H9 (cell line): Measurements from ENCODE around the gene CYB5B. TPM values are rescaled to one million over a fixed set of nuclear protein-coding genes. Genes with fewer than 3 reads are reported as not detected.

Experiments
- DNase-seq: peaks from one replicate; pipeline ENCODE4 v3.0.0-alpha.2; 2017
- H2AFZ ChIP-seq: one replicate; pipeline ENCODE4 v1.6.1; 2013; ENCODE audit warnings: mild to moderate bottlenecking, low read length, control low read depth, moderate library complexity
- H2AK5ac ChIP-seq: 2 replicates; pipeline ENCODE4 v1.6.1; 2013; ENCODE audit warnings: low read length, control low read depth, mixed read lengths; ENCODE audit not compliant: insufficient read length
- H2BK120ac ChIP-seq: one replicate; pipeline ENCODE4 v1.6.1; 2013; ENCODE audit warnings: low read depth, mild to moderate bottlenecking, low read length, control low read depth, inconsistent platforms; ENCODE audit not compliant: poor library complexity, severe bottlenecking
- H2BK12ac ChIP-seq: 2 replicates; pipeline ENCODE4 v1.6.1; 2013; ENCODE audit warnings: low read length, control low read depth, mixed read lengths, low read depth; ENCODE audit not compliant: insufficient read length
- H2BK15ac ChIP-seq: 2 replicates; pipeline ENCODE4 v1.6.1; 2013; ENCODE audit warnings: low read depth, low read length, control low read depth
- H2BK20ac ChIP-seq: one replicate; pipeline ENCODE4 v1.6.1; 2013; ENCODE audit warnings: low read depth, mild to moderate bottlenecking, low read length, control low read depth, inconsistent platforms; ENCODE audit not compliant: poor library complexity, severe bottlenecking
- H2BK5ac ChIP-seq: 2 replicates; pipeline ENCODE4 v1.6.1; 2013; ENCODE audit warnings: low read length, control low read depth, mixed read lengths; ENCODE audit not compliant: insufficient read length
- H3K14ac ChIP-seq: 2 replicates; pipeline ENCODE4 v1.6.1; 2013; ENCODE audit warnings: low read length, control low read depth; ENCODE audit not compliant: insufficient read depth
- H3K18ac ChIP-seq: 2 replicates; pipeline ENCODE4 v1.6.1; 2013; ENCODE audit warnings: low read depth, mild to moderate bottlenecking, mixed read lengths, low read length, control low read depth; ENCODE audit not compliant: insufficient read length
- H3K23ac ChIP-seq: 2 replicates; pipeline ENCODE4 v1.6.1; 2013; ENCODE audit warnings: low read length, control low read depth, mixed read lengths, low read depth; ENCODE audit not compliant: insufficient read length
- H3K23me2 ChIP-seq: 2 replicates; pipeline ENCODE4 v1.6.1; 2013; ENCODE audit warnings: low read depth, mild to moderate bottlenecking, mixed read lengths, low read length, control low read depth; ENCODE audit not compliant: insufficient read length, poor library complexity, severe bottlenecking
- H3K27ac ChIP-seq: 2 replicates; pipeline ENCODE4 v1.5.1; 2013; ENCODE audit warnings: low read length, control low read depth, mixed read lengths, low read depth; ENCODE audit not compliant: insufficient read length
- H3K27me3 ChIP-seq: 2 replicates; pipeline ENCODE4 v1.6.1; 2013; ENCODE audit warnings: low read length, control low read depth, inconsistent platforms; ENCODE audit not compliant: insufficient read depth
- H3K4ac ChIP-seq: 2 replicates; pipeline ENCODE4 v1.6.1; 2013; ENCODE audit warnings: low read depth, mild to moderate bottlenecking, control low read depth, inconsistent platforms, low read length, moderate library complexity
- H3K4me1 ChIP-seq: 2 replicates; pipeline ENCODE4 v1.6.1; 2013; ENCODE audit warnings: low read length, control low read depth, inconsistent platforms; ENCODE audit not compliant: insufficient read depth
- H3K4me2 ChIP-seq: 2 replicates; pipeline ENCODE4 v1.6.1; 2013; ENCODE audit warnings: low read length, control low read depth, mixed read lengths; ENCODE audit not compliant: insufficient read length, insufficient read depth
- H3K56ac ChIP-seq: 2 replicates; pipeline ENCODE4 v1.6.1; 2013; ENCODE audit warnings: low read depth, mild to moderate bottlenecking, mixed read lengths, low read length, control low read depth; ENCODE audit not compliant: insufficient read length
- H3K79me1 ChIP-seq: 2 replicates; pipeline ENCODE4 v1.6.1; 2013; ENCODE audit warnings: low read depth, mild to moderate bottlenecking, moderate library complexity, low read length, control low read depth, inconsistent platforms; ENCODE audit not compliant: insufficient read depth, poor library complexity, severe bottlenecking
- H3K79me2 ChIP-seq: 2 replicates; pipeline ENCODE4 v1.6.1; 2013; ENCODE audit warnings: low read length, control low read depth, inconsistent platforms; ENCODE audit not compliant: insufficient read depth
- H3K9ac ChIP-seq: 2 replicates; pipeline ENCODE4 v1.6.1; 2013; ENCODE audit warnings: low read length, control low read depth, mixed read lengths; ENCODE audit not compliant: insufficient read length; ENCODE audit errors: extremely low read depth
- H3K9me3 ChIP-seq: one replicate; pipeline ENCODE4 v1.6.1; 2013; ENCODE audit warnings: low read depth, low read length, inconsistent platforms; ENCODE audit not compliant: control insufficient read depth
- H3T11ph ChIP-seq: one replicate; pipeline ENCODE4 v1.6.1; 2013; ENCODE audit warnings: mild to moderate bottlenecking, low read length, control low read depth, inconsistent platforms
- H4K20me1 ChIP-seq: one replicate; pipeline ENCODE4 v1.6.1; 2013; ENCODE audit not compliant: control insufficient read depth, insufficient read length, insufficient read depth
- H4K5ac ChIP-seq: 2 replicates; pipeline ENCODE4 v1.6.1; 2013; ENCODE audit warnings: low read depth, mild to moderate bottlenecking, mixed read lengths, low read length, control low read depth; ENCODE audit not compliant: insufficient read length
- H4K8ac ChIP-seq: replicated peaks from 2 replicates; pipeline ENCODE4 v1.6.1; 2013; ENCODE audit warnings: low read length, control low read depth, mixed read lengths, low read depth; ENCODE audit not compliant: insufficient read length
- H4K91ac ChIP-seq: 2 replicates; pipeline ENCODE4 v1.6.1; 2013; ENCODE audit warnings: low read depth, mild to moderate bottlenecking, moderate library complexity, mixed read lengths, low read length, control low read depth; ENCODE audit not compliant: insufficient read length
- H3K27ac Mint-ChIP-seq, 3 experiments: 2 replicates in 2 of 3; 3 replicates in 1 of 3; pipeline ENCODE4 v1.8.0; 2020 to 2021; ENCODE audit warnings: mixed read lengths in 3 of 3, mild to moderate bottlenecking in 1 of 3, moderate library complexity in 1 of 3
- H3K27me3 Mint-ChIP-seq: 2 replicates; pipeline ENCODE4 v1.8.0; 2021; ENCODE audit warnings: low read depth, mild to moderate bottlenecking, moderate library complexity, mixed read lengths
- H3K36me3 Mint-ChIP-seq, 3 experiments: 2 replicates in 2 of 3; 3 replicates in 1 of 3; pipeline ENCODE4 v1.8.0; 2020 to 2021; ENCODE audit warnings: low read depth in 3 of 3, mixed read lengths in 3 of 3; ENCODE audit not compliant: insufficient read depth in 1 of 3
- H3K4me1 Mint-ChIP-seq, 2 experiments: 2 replicates each; pipeline ENCODE4 v1.8.0; 2020; ENCODE audit warnings: mixed read lengths in 2 of 2
- H3K4me3 Mint-ChIP-seq, 2 experiments: 2 replicates in 1 of 2; 3 replicates in 1 of 2; pipeline ENCODE4 v1.8.0; 2020 to 2021; ENCODE audit warnings: mild to moderate bottlenecking in 2 of 2, mixed read lengths in 2 of 2, moderate library complexity in 1 of 2
- H3K9me3 Mint-ChIP-seq, 2 experiments: 2 replicates in 1 of 2; 3 replicates in 1 of 2; pipeline ENCODE4 v1.8.0; 2020; ENCODE audit warnings: mild to moderate bottlenecking in 2 of 2, mixed read lengths in 2 of 2, moderate library complexity in 1 of 2
- CTCF ChIP-seq: fragments of 200-600 bp; sonication (generic); conservative IDR thresholded peaks from 3 replicates; pipeline ENCODE4 v1.8.0; 2021; ENCODE audit warnings: antibody characterized with exemption, mild to moderate bottlenecking
- WGBS: extraction: QIAGEN DNeasy Blood & Tissue Kit; methylation state at CpG from one replicate; pipeline ENCODE4 v1.1.7; 2013; ENCODE audit warnings: missing lambda C conversion rate, low lambda C conversion rate, mixed read lengths; ENCODE audit not compliant: insufficient read length; ENCODE audit errors: extremely low coverage; 5-methylcytosine and 5-hydroxymethylcytosine counted together
- total RNA-seq: library from RNA; stranded (reverse); gene quantifications from 2 replicates; pipeline ENCODE4 v1.2.1, GENCODE V29; 2021

CYB5B gene
- total RNA-seq, 1 experiment from 2014 or later = 126 TPM

GRCh38 chr16:69486272-69486671 is 61.9 kb downstream of the CYB5B start:
- Histone ChIP-seq H3K79me2 (no peaks in the 10 kb centered on the region), H2BK15ac (no peak overlapping the region), H3K79me1 (no peaks in the 10 kb centered on the region), H2BK5ac (no peak overlapping the region), H3K56ac (no peak overlapping the region), H2AFZ (no peak overlapping the region), H4K20me1 (no peaks in the 10 kb centered on the region), H2AK5ac (no peak overlapping the region), H3T11ph (no peak overlapping the region), H4K5ac (no peak overlapping the region), H4K91ac (no peak overlapping the region), H3K18ac (no peak overlapping the region), H3K14ac (no peak overlapping the region), H3K9ac (no peak overlapping the region), H2BK20ac (no peak overlapping the region), H3K27me3 (no peaks in the 10 kb centered on the region), H3K23me2 (no peaks in the 10 kb centered on the region), H4K8ac (no peak overlapping the region), H3K23ac (no peak overlapping the region), H3K27ac (no peak overlapping the region), H2BK120ac (no peak overlapping the region), H3K4me2 (no peak overlapping the region), H3K9me3 (no peaks in the 10 kb centered on the region), H3K4ac (no peak overlapping the region), H2BK12ac (no peak overlapping the region), H3K4me1 (no peaks in the 10 kb centered on the region)
- no peak for DNase-seq
- Mint-ChIP-seq H3K27me3 (no peaks in the 10 kb centered on the region), H3K4me3 (no peak overlapping the region; a peak in 1 of 5 replicates), H3K9me3 (no peaks in the 10 kb centered on the region), H3K36me3 (no peaks in the 10 kb centered on the region), H3K4me1 (peaks cover 0 to 5% of the 10 kb centered on the region in 2 experiments; a peak in 2 of 4 replicates), H3K27ac (no peak overlapping the region; a peak in 2 of 7 replicates)
- no CpG with 5 or more reads among the region's 5 CpGs for WGBS
- TF ChIP-seq CTCF = no peak
